Stimulated activated CD4-positive, alpha-beta T cell treated with anti-CD3 and anti-CD28 coated beads, Interleukin-2, amount 100 ng/mL, for 24 hours (primary cell): Measurements from ENCODE around the gene PIK3C2G.

Source experiments
- DNase-seq, 2 donors: peaks; one replicate each; pipeline ENCODE4 v3.0.0-alpha.2; 2020

Gene PIK3C2G

DNA sequence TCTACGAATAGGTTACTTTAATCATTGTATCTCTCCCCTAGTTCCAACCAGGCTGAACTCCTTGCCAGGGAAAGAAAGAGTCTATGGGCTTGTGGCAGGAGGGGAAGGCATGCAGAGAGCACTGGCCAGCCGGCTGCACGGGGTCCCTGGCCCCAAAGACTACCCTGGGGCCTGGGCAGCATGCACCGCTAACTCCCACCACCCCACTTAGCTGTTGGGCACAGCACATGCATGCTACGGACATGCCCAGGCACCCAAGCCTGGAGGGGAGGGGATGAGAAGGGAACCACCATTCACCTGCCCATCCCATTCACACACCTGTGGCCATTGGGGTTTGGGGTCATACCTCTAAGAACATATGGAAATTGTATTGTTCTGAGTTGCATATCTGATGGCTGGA is 94.1 kb downstream of the PIK3C2G start:
- no peak for DNase-seq

DNA sequence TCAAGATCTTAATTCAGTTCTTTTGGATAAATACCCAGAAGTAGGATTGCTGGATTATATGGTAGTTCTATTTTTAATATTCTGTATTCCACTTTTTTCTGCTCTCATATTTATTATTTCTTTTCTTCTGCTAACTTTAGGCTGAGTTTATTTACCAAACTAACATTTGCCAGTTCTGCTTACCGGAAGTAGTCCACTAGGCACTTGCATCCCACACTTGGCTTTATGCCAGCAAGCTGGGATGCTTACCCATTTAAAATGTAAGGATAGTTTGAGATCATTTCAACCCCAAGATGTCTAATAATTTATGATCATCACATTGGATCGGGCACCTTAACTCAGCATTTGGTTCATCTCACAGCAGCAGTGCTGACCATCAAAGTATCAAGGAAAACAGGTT is 96.8 kb downstream of the PIK3C2G start:
- no peak for DNase-seq

DNA sequence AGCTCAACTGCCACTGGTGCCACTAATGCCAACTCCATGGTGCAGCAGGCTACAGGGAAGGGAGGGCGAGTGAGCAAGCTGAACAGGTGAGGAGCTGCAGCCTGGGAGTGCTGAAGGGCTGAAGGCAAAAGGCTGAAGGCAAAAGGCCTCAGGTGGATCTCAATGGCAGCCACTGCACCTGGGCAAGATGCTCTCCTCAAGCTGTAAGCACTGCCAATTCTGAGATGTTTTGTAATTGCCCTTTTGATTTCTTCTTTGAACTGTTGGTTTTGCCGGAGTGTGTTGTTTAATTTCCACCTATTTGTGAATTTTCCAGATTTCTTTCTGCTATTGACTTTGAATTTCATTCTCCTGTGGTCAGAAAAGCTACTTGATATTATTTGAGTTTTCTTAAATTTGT is 97.6 kb downstream of the PIK3C2G start:
- DNase-seq, result no peak

DNA sequence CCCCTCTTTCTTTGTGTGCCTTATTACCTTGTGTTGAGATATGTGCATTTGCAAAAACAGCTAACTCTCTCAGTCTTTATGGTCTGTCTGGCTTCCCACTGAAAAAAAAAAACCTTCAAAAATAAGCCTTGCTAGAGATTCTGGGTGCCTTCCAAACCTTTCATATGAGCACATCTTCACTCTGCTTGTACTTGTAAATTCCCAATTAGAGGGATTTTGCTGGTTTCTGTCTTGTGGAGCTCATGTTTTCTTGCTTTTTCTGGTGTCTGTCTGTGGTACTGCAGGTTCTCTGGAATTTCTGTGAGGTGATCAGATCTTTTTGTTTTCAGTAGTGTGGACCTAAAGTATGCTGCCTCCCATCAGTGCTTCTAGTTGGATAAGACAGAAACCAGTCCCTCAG is 100.1 kb downstream of the PIK3C2G start:
- DNase-seq, result no peak

GRCh38 chr12:18363321-18363720 is 102.0 kb downstream of the PIK3C2G start:
- no peak for DNase-seq

- no peak for DNase-seq
These were observed 107.3 kb downstream of the PIK3C2G start for GRCh38 chr12:18368594-18368993.

DNA sequence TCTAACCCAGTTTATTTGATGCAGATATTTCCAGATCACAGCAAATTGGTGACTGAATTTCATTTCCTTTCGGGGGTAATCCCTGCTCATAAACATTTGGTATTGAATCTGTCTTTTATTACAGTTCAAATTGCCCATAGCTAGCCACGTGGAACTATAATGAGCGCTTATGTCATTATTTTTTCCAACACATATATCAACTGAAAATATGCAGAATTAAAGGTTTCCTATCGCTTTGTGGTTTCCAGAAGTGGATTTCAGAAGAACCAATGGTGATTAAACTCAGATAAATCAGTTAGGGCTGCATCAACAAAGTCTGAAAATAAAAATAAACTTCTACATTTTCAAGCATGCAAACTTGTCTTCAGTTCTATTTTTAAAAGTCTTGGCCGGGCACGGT is 111.9 kb downstream of the PIK3C2G start:
- DNase-seq, result no peak

DNA sequence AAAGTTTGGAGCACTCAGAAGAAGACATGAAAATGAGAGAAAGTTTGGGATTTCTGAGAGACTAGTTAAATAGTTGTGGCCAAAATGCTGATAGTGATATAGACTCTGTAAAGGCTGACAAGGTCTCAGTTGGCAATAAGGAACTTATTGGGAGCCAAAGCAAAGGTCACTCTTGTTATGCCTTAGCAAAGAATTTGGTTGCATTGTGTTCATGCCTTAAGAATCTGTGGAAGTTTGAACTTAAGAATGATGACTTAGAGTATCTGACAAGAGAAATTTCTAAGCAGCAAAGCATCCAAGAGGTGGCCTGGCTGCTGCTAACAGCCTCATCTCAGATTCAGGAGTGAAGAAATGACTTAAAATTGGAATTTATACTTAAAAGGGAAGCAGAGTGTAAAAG is 113.8 kb downstream of the PIK3C2G start:
- no peak for DNase-seq

GRCh38 chr12:18375583-18375982 is 114.3 kb downstream of the PIK3C2G start:
- DNase-seq, result no peak

DNA sequence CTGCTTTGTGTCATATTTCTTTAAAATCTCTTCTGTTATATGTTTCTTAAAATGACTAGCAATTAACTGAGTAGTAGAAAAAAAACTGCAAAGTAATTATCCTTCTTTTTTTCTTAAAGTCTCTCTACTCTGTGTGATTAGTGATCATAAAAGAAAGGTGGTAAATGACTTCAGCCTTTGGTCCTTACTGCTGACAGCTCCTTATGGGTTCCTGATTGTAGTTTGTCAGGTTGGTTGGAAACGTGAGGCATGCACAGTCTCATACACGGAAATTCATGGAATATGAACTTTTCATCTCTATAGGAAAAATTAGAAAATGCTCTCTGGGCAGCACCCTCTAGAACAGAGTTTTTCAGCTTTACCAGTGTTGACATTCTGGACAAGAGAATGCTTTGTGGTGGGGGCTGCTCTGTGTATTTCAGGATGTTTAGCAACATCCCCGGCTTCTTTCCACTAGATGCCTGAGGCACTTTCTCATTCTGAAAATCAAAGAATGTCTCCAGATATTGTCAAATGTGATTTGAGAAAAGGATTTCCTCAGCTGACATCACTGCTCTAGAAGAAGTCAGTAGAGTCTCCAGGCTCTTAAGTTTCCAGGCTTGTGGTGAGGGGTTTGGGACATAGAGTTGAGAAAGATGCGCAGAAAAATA is 121.0 kb downstream of the PIK3C2G start:
- no peak for DNase-seq

- DNase-seq, result no peak
These were observed 121.9 kb downstream of the PIK3C2G start for GRCh38 chr12:18383203-18383602.

GRCh38 chr12:18387706-18388105 is 126.4 kb downstream of the PIK3C2G start:
- DNase-seq, result no peak

DNA sequence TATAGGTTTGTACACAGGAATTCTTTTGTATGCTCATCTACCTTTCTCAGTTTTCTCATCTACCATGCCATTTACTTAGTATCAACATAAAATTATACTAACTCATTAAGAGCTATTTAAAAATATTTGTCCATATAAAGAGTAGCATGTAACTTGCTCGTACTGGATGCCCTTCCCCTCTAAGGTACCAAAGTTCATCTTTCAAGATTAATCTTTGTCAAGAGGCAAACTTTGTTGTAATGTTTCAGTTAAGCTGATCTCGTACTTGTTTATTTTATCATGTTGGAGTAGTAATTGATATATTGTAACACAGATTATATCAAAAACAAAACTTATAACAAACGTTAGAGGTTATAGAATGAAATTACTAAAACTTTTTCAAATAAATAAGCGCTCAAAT is 128.5 kb downstream of the PIK3C2G start:
- no peak for DNase-seq

DNA sequence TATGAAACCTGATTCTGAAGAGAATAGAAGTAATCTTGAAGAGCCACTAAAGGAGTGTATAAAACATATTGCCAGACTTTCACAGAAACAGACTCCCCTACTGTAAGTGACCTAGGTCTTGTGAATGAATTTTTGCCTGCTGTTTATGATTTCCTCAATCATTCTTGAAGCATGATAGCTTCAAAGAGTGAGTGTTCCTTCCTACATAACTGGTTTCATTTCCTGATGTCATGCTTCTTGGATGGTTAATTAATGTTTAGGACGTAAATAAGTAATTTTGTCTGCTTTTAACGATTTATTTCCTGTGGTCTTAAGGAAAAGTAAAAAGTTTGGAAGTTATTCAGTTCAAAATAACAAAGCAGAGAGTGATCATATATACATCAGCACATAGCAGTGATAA is 129.8 kb downstream of the PIK3C2G start:
- DNase-seq, result no peak

DNA sequence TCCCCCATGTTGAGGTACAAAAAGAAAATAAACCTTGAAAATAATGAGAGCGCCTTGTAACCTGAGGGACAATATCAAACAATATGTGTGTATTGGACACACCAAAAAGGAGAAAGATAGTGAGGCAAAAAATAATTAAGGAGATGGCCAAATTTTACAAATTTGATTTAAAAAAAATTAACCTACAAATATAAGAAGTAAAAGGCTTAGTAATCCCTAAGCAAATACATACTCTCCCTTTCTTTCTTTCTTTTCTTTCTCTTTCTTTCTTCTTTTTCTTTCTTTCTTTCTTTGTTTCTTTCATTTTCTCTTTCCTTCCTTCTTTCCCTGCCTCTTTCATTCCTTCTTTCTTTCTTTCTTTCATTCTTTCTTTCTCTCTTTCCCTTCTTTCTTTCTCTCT is 133.4 kb downstream of the PIK3C2G start:
- DNase-seq, result no peak

- DNase-seq, result no peak
These were observed 138.9 kb downstream of the PIK3C2G start for GRCh38 chr12:18400186-18400585.

- DNase-seq, result no peak
These were observed 141.7 kb downstream of the PIK3C2G start for GRCh38 chr12:18402872-18403611.

DNA sequence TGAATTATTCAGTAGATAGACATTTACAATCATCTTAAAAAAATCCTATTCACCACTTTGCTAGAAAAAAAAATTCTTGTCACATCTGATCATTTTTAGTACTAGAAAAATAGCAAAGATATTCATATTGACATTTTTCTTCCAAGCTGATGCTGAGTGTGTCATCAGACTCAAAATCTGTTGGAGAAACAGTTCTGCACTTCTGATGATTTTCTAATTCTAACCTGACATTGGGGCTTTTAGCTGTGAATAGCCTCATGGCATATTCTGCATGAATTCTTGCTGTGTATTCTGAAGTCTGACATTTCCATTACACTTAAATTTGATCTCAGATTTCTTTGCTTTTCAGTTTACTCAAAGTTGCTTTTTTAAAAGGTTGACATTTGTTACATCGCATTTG is 150.1 kb downstream of the PIK3C2G start:
- DNase-seq, result no peak

- no peak for DNase-seq
These were observed 153.4 kb downstream of the PIK3C2G start for GRCh38 chr12:18414671-18415070.

- DNase-seq, result no peak
These were observed 153.9 kb downstream of the PIK3C2G start for GRCh38 chr12:18415227-18415626.

GRCh38 chr12:18416412-18416811 is 155.1 kb downstream of the PIK3C2G start:
- no peak for DNase-seq

DNA sequence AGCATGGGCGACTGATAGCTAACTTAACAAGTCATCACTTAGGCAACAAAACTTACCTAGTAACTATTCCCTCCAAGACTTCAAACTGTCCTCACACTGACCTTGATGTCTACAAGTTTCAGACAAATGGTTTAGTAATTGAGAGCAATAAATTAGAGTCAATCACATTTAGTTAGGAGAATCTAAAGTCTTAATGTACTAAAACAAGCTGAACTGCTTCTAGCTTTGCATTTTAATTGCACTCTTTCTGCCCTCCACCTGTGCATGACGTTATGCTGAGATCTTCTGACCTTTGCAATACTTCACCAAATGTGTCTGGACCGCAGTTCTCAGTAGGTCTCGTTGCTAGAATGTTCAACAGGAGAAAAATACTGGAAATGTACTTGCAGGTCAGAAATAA is 158.0 kb downstream of the PIK3C2G start:
- DNase-seq, result no peak

DNA sequence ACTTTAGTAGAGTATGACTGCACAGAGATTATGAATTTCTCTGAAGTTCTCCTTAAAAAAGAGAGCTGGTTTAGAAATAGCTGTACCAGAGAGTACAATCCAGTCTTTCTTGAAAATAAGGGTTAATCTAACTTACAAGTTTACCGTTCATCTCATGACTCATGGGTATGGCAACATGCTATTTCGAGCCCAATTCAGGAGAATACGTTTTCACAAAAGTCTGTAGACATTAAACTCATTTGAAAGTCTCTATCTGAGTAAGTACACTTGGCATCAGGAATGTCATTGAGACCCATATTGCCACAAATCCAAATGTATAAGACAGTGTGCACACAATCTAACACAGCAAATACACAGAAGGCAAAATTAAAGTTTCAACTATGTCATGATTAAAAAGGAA is 160.5 kb downstream of the PIK3C2G start:
- no peak for DNase-seq

DNA sequence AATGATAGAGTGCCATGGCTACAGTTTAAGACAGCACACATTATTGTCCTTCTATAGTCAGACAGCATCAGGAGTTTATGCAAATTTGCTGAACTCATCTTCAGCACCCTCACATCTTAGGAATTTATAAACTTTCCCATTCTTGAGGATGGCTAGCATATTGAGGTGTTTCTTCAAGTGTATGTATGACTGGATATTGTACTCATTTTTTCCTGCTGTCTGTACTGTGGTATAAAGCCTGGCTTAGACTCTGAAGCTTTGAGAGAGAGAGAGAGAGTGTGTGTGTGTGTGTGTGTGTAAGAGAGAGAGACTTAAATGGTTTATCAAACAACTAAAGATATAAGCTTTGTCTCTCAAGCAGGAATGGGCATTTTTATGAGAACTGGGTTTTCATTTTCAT is 161.6 kb downstream of the PIK3C2G start:
- no peak for DNase-seq

GRCh38 chr12:18424857-18425256 is 163.5 kb downstream of the PIK3C2G start:
- DNase-seq, result no peak
